CD14-positive monocyte (primary cell): ENCODE data around the gene PHOSPHO1. TPM values are rescaled to one million over a fixed set of nuclear protein-coding genes. Genes with fewer than 3 reads are reported as not detected.

Source experiments
- DNase-seq, 3 donors: peaks; one replicate each; pipeline ENCODE4 v3.0.0-alpha.2; 2011 to 2022
- H2AFZ ChIP-seq: 2 replicates; pipeline ENCODE4 v1.6.0; 2012; ENCODE audit warnings: mild to moderate bottlenecking, low read depth, low read length, inconsistent platforms; ENCODE audit not compliant: insufficient read depth, poor library complexity, severe bottlenecking
- H3K27ac ChIP-seq, 2 donors: 1 replicate in 1 of 2; 2 replicates in 1 of 2; pipeline ENCODE4 v1.5.1; 2012 to 2013; ENCODE audit warnings: low read length in 2 of 2, control low read depth in 1 of 2, inconsistent platforms in 1 of 2, low read depth in 1 of 2, mild to moderate bottlenecking in 1 of 2
- H3K27me3 ChIP-seq, 2 donors: one replicate each; pipeline versions ENCODE4 v1.6.0 to v1.6.1; 2011 to 2013; ENCODE audit warnings: low read length in 2 of 2; ENCODE audit not compliant: control insufficient read depth in 2 of 2, insufficient read depth in 2 of 2
- H3K36me3 ChIP-seq, 2 donors: replicated peaks in 1 of 2; 1 replicate in 1 of 2; 2 replicates in 1 of 2; pipeline versions ENCODE4 v1.5.1 to v1.6.1; 2012 to 2013; ENCODE audit warnings: low read length in 2 of 2, control low read depth in 1 of 2, inconsistent platforms in 1 of 2, mild to moderate bottlenecking in 1 of 2; ENCODE audit not compliant: insufficient read depth in 2 of 2, control insufficient read depth in 1 of 2
- H3K4me1 ChIP-seq, 2 donors: 1 replicate in 1 of 2; 2 replicates in 1 of 2; pipeline versions ENCODE4 v1.5.1 to v1.6.1; 2012 to 2013; ENCODE audit warnings: low read length in 2 of 2, control low read depth in 1 of 2, inconsistent platforms in 1 of 2, mild to moderate bottlenecking in 1 of 2, moderate library complexity in 1 of 2; ENCODE audit not compliant: insufficient read depth in 2 of 2, control insufficient read depth in 1 of 2
- H3K4me2 ChIP-seq: replicated peaks from 2 replicates; pipeline ENCODE3; 2012; ENCODE audit warnings: low read length, moderate library complexity, mild to moderate bottlenecking; ENCODE audit not compliant: poor library complexity, severe bottlenecking; ENCODE audit errors: extremely low read depth
- H3K4me3 ChIP-seq, 3 experiments: fragments of 200-600 bp in 1 of 3; sonication (generic) in 1 of 3; replicated peaks in 1 of 3; 1 replicate in 2 of 3; 2 replicates in 1 of 3; pipeline ENCODE4 v1.5.1; 2011 to 2013; ENCODE audit warnings: low read length in 3 of 3, mild to moderate bottlenecking in 3 of 3, control low read depth in 2 of 3, low read depth in 2 of 3, inconsistent platforms in 1 of 3, moderate library complexity in 1 of 3
- H3K79me2 ChIP-seq: 2 replicates; pipeline ENCODE4 v1.6.0; 2012; ENCODE audit warnings: mild to moderate bottlenecking, control low read depth, inconsistent platforms, low read length, moderate library complexity; ENCODE audit not compliant: insufficient read depth
- H3K9ac ChIP-seq: 2 replicates; pipeline ENCODE4 v1.6.0; 2017; ENCODE audit warnings: low read length, mild to moderate bottlenecking; ENCODE audit not compliant: insufficient read depth, poor library complexity, severe bottlenecking
- H3K9me3 ChIP-seq, 2 donors: replicated peaks in 1 of 2; 1 replicate in 1 of 2; 2 replicates in 1 of 2; pipeline versions ENCODE4 v1.5.1 to v1.6.1; 2012 to 2013; ENCODE audit warnings: low read length in 2 of 2, control low read depth in 1 of 2; ENCODE audit not compliant: control insufficient read depth in 1 of 2, insufficient read depth in 1 of 2
- H4K20me1 ChIP-seq: 2 replicates; pipeline ENCODE4 v1.6.0; 2012; ENCODE audit warnings: mild to moderate bottlenecking, low read length, control low read depth, moderate library complexity; ENCODE audit not compliant: insufficient read depth
- H3K27ac Mint-ChIP-seq, 7 donors: one replicate each; pipeline ENCODE4 v1.8.0; 2020; ENCODE audit warnings: mild to moderate bottlenecking in 7 of 7, mixed read lengths in 7 of 7, moderate library complexity in 6 of 7, inconsistent platforms in 2 of 7
- H3K27me3 Mint-ChIP-seq, 3 donors: one replicate each; pipeline ENCODE4 v1.8.0; 2021 to 2022; ENCODE audit warnings: low read depth in 3 of 3, mild to moderate bottlenecking in 3 of 3, mixed read lengths in 3 of 3, moderate library complexity in 3 of 3, inconsistent platforms in 1 of 3
- H3K36me3 Mint-ChIP-seq, 2 donors: one replicate each; pipeline ENCODE4 v1.8.0; 2020; ENCODE audit warnings: mixed read lengths in 2 of 2, inconsistent platforms in 1 of 2, mild to moderate bottlenecking in 1 of 2
- H3K4me1 Mint-ChIP-seq: one replicate; pipeline ENCODE4 v1.8.0; 2020; ENCODE audit warnings: mild to moderate bottlenecking, mixed read lengths
- H3K4me3 Mint-ChIP-seq, 2 donors: one replicate each; pipeline ENCODE4 v1.8.0; 2020; ENCODE audit warnings: mild to moderate bottlenecking in 2 of 2, mixed read lengths in 2 of 2, moderate library complexity in 1 of 2
- H3K9me3 Mint-ChIP-seq, 7 donors: one replicate each; pipeline ENCODE4 v1.8.0; 2020 to 2022; ENCODE audit warnings: mixed read lengths in 7 of 7, mild to moderate bottlenecking in 6 of 7, moderate library complexity in 6 of 7, inconsistent platforms in 2 of 7
- CTCF ChIP-seq: fragments of 200-600 bp; IDR thresholded peaks from one replicate; pipeline ENCODE4 v1.8.0; 2022; ENCODE audit warnings: antibody characterized with exemption, mild to moderate bottlenecking
- WGBS: methylation state at CpG from one replicate; pipeline ENCODE4 v1.1.5; 2013; ENCODE audit warnings: missing lambda C conversion rate; ENCODE audit not compliant: insufficient coverage; 5-methylcytosine and 5-hydroxymethylcytosine counted together
- intact Hi-C, 2 donors: fragments of 100-400 bp; cut with micrococcal nuclease; formaldehyde crosslinking; loops; one replicate each; pipeline versions ENCODE4 v1.15.0 to v1.15.1; 2023
- polyA plus RNA-seq, 3 donors: library from polyadenylated mRNA; depleted of rRNA in 1 of 3; unstranded in 2 of 3; stranded (reverse) in 1 of 3; fragments of 300-500 nt in 2 of 3; fragments of >200 nt in 1 of 3; fragmentation: Illumina TruSeq in 2 of 3; gene quantifications; 1 replicate in 2 of 3; 2 replicates in 1 of 3; pipeline ENCODE4 v1.2.3, GENCODE V29; 2012 to 2021

Gene PHOSPHO1
- polyA plus RNA-seq, 3 donors = 0.51 to 1.4 (median 0.61) TPM

GRCh38 chr17:49198211-49198610 is 32.4 kb downstream of the PHOSPHO1 start:
- intact Hi-C loops = no loop called here

GRCh38 chr17:49197346-49197998 is 33.1 kb downstream of the PHOSPHO1 start:
- intact Hi-C loops = no loop called here
- no peaks in the 10 kb centered on the region for H3K9me3 ChIP-seq
- no peaks in the 10 kb centered on the region for H4K20me1 ChIP-seq
- H3K4me1 Mint-ChIP-seq = peaks cover 40% of the 10 kb centered on the region
- no peak overlapping the region for H2AFZ ChIP-seq
- no peak overlapping the region for H3K9ac ChIP-seq
- peaks cover 0 to 9% (median 3%) of the 10 kb centered on the region in 3 donors for H3K27me3 Mint-ChIP-seq
- H3K79me2 ChIP-seq = no peaks in the 10 kb centered on the region
- H3K27ac Mint-ChIP-seq = peak overlapping the region in 1 of 7 donors; percentile 18
- H3K36me3 Mint-ChIP-seq = peaks cover 0 to 3% of the 10 kb centered on the region in 2 donors
- no peak for DNase-seq
- H3K9me3 Mint-ChIP-seq = peaks cover 0 to 1% (median 0%) of the 10 kb centered on the region in 7 donors
- WGBS = 0% methylated on average over 1 of the region's 5 CpGs
- no peak for TF ChIP-seq CTCF
- H3K4me1 ChIP-seq = peaks cover 23 to 26% of the 10 kb centered on the region in 2 donors
- H3K27me3 ChIP-seq = no peaks in the 10 kb centered on the region
- H3K4me2 ChIP-seq = no peak overlapping the region
- H3K4me3 ChIP-seq = no peak overlapping the region
- no peaks in the 10 kb centered on the region for H3K36me3 ChIP-seq
- H3K4me3 Mint-ChIP-seq = no peak overlapping the region
- H3K27ac ChIP-seq = no peak overlapping the region

More at GRCh38 chr17:49198211-49198610, 32.4 kb downstream of the PHOSPHO1 start:
- peaks cover 35% of the 10 kb centered on the region for H3K4me1 Mint-ChIP-seq
- no peak for TF ChIP-seq CTCF
- Histone ChIP-seq H3K4me2 (no peak overlapping the region), H3K79me2 (no peaks in the 10 kb centered on the region), H3K36me3 (no peaks in the 10 kb centered on the region), H3K27me3 (no peaks in the 10 kb centered on the region), H4K20me1 (no peaks in the 10 kb centered on the region), H3K9ac (no peak overlapping the region), H3K9me3 (no peaks in the 10 kb centered on the region), H3K4me1 (peaks cover 20% of the 10 kb centered on the region in 2 donors), H3K4me3 (no peak overlapping the region), H3K27ac (no peak overlapping the region), H2AFZ (no peak overlapping the region)
- peaks cover 0 to 1% (median 0%) of the 10 kb centered on the region in 7 donors for H3K9me3 Mint-ChIP-seq
- H3K27ac Mint-ChIP-seq = no peak overlapping the region
- WGBS = no CpG with 5 or more reads among the region's 2 CpGs
- peaks cover 0 to 7% (median 3%) of the 10 kb centered on the region in 3 donors for H3K27me3 Mint-ChIP-seq
- no peak for DNase-seq
- H3K36me3 Mint-ChIP-seq = peaks cover 0 to 3% of the 10 kb centered on the region in 2 donors
- H3K4me3 Mint-ChIP-seq = no peak overlapping the region
